GM18526 (cell line): ENCODE data around the gene TGFBR3.

Experiments
- POLR2A ChIP-seq: IDR thresholded peaks from 3 replicates; pipeline ENCODE4 v1.6.1; 2011; ENCODE audit not compliant: insufficient read length; ENCODE audit errors: extremely low read depth

TGFBR3 gene

DNA sequence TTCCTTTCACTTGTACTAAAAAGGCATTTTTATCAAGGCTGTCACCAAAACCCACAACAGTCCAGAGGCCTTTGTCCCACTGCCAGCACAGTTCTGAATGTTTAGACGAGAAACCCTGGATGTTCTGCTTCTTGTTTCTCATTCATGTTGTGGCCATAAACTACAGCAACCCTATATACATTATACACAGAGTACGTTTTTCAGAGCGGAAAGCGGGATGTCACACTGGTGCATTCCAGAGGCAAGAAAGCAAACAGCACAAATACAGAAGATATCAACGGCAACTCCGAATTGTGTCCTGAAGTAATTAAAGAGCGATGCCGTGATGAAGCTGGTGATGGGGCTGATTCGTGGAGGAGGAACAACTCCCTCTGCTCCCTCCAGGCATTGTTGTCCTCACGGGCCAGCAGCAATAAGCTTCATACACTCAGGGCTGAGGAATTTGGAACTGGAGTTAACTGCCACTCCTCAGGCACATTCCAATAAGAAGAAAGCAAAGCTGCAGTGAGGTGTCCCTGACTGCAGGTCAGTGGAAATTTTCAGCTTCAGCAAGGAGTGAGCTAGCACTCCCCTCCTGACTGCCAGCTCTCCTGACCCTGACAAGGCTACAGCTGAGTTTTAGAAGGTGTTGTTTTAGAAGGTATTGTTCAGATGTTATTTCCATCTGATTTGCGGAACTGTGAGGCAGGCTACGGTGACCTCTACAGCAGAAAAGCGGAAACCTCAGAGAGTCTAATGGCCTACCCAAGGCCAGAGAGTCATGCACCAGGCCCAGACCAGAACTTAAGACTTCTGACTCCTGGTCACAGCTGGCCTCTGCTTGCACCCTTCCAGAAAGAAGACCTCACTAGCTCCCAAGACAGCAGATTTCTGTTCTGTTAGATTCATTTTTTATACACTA, 149.0 kb downstream of the TGFBR3 start:
- no peak for TF ChIP-seq POLR2A

DNA sequence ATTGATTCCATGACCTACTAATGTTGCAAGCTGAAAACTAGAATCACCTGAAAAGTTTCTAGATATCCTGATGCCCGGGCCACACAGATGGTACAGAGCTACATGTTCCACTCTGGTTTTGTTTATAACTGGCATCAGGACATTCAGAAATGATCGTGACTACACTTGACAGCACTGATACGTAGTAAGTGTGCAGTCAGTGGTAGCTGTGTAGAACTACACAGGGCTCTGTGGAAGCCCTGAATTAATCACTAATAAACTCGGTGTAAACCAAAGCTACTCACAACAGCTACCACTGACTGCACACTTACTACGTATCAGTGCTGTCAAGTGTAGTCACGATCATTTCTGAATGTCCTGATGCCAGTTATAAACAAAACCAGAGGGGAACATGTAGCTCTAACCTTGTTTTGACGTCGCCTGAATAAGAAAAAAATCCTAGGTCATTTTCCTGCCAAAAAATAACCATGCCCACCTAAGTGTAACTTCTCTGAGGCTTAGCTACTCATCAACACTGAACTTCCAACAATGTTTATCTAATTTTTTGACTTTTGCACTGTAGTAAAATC, 149.7 kb downstream of the TGFBR3 start:
- no peak for TF ChIP-seq POLR2A

DNA sequence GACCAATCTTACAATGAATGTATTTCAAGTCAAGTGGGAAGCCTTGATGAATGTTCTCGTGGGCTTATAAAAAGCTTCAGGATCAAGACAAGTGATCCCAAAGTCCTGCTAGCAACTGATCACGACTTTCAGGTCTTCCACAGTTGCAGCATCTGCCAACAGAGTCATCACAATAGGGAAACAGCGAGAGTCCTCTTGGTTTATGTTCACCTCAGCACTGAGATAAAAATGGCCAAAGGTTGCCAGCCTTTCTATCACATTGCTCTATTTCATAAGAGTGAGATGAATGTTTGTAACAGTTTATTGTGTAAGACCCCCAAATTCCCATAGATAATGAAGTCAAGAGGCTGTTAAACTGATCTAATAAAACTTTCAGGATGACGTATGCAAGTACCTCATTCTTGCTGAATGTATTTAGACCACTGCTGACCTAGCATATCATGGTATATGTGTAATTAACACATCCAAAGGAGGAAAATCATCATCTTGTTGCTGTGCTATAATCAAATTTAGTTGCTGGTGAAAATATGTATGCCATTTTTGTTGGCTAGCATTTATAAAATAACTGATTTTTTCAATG, 150.6 kb downstream of the TGFBR3 start:
- TF ChIP-seq POLR2A = no peak

DNA sequence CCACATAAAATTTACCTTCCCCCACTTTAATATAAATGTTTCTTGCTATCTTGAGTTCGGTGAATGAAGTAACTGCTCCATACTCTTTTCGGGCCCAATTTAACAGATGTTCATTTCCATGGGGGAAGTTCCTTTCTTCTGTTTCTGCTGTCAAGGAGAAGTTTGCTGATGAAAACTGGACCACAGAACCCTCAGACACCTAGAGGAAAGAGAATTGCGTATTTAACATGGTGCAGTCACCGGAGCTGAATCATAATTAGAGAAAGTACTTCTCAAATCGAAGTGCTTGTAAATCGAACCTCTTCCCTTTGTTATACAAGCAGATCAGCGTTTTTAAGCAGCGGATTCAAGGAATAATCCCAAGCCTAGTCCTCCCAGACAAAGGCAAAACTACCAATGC, 151.2 kb downstream of the TGFBR3 start:
- no peak for TF ChIP-seq POLR2A

DNA sequence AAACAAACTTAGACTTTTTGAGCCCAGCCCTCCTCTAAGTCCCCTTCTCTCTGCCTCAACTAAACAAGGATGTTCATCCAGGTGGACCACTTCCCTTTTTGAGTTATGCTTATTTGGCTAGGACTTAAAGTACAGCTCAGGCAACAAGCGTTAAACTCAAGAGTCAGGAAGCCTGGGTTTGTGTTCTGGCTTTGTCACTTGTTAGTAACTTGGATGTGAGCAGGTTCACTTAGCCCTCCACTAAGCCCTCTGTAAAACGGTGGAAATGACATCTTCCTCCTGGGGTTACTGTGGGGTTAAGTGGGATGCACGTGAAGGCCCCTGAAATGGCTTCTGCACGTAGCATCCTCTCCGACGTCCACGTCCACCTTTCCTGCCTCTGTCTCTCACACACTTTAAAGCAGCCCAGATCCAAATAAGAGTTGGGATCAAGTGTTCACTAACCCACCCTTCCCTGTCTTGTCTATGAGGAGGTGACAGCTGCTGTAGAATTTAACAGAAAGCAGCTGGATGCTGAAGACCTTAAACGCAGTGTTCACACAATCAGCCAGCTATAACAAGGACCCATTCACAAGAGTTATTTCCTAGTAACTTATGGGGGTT, 152.7 kb downstream of the TGFBR3 start:
- TF ChIP-seq POLR2A = no peak

DNA sequence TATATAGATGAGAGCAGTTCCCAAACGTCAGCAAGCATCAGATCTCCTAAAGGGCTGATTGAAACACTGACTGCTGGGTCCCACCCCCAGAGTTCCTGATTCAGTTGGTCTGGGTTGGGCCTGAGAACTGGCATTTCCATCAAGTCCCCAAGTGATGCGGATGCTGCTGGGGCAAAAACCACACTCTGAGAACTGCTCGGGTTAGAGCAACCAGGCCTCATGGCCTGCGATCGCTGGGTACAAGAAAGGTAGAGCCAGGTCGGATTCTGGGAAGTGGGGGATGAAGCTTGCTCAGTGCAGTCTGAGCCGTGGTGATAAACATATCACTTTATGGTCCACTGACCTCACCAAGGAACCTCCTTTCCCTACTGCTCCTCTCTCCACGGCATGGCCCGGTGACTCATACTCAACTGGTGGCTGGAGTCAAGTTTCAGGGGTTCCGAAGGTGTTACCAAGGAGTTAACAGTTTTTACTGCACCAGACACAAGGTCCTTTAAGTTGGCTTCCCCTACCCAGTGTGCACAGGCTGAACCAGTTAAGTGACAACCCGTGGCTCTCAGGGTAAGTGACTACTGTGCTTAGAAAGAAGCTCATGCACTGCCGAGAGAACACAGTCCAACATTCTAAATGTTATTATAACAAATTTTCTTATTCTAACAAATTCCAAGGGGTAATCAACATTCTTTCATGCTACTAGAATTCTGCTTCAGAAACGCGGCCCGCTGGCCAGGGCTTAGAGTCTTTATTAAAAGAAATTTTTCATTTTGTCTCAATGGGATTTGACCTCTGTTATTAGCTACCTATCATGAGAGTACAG, 153.5 kb downstream of the TGFBR3 start:
- TF ChIP-seq POLR2A = no peak

DNA sequence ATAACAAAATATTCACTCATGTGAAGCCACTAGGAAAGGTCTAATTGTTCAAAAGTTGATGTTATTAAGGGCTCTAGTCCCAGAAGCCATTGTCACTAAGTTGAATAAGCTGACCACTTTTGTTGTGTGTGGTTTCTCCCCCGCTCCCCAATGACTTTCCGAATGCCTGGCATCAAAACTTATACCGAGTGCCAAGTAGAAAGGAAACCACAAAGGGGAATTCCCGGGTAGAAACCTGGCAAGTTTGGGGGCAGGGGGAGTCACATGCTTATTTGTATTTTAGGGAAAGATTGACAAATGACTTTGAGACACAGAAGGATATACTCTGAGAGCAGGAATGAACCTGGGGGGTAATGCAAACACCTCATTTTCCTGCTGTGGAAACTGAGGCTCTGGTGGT, 154.1 kb downstream of the TGFBR3 start:
- no peak for TF ChIP-seq POLR2A

DNA sequence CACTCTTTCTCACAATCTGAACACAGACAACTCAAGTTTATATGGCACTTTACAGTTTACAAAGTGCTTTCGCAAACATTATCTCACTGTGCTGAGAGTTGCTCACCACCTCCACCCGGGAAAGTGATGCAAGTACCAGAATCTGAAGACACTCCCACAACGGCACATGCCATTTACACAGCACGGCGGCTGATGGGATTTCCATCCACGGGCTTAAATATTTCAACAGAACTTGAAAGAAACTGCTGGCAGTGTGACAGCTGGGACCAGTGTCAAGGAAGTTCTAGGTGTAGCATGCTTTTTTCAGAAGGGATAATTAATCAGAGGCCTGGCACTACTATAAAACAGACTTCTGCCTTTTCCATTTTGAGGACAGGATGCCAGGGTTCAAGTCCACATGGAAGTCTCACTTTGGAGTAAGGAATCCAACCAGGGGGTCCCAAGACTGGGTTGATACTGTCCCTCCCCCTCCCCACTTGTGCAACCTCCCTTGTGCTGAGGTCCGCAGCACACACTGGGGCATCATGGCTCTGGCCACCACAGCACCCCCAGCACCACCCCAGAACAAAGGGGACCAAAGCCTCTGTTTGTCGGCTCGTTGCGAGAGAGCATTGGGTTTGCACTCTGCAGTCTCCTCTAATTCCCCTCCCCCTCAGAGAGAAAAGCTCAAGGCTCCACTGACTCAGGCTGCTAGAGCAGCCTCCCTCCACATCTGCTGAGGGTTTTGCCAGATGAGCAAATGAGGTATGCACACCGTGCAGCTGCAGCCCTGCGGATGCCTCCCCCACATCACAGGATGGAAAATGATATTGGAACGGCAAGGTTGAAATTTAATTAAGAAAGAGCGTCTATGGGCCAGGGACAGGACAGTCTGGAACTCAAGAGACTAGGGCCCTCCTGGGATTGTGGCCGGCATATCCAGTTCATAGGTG, 154.9 kb downstream of the TGFBR3 start:
- TF ChIP-seq POLR2A = no peak

DNA sequence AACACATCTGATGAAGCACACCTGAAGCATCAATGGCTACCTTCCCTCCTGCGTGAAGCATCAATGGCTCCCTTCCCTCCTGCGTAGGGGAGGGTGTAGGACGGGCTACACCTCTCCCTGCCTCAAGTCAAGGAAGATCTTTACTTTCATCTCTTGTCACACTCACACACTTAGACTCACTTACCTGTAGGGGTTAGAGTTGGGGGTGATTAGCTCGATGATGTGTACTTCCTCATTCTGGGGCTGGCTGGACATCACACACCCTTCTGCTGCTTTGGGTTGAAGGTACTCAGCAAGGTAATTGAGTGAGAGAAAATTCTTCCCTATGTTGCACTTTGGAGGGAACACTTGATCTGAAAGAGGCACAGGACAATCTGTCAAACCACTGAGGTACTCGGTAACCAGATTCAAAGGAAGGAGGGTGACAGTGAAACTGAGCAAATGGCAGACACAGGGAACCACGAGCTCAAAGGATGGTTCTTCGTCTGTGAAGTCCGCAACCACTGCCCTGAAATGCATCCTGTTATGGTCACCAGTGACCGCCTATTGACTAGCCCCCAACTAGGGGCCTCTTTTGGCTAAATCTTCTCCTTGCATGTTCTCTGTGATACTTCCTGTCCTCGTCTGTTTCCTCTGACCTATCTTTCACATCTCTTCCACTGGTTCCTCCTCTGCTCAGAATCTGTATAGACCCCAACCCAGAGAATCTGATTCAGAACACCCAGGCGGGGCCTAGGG, 156.2 kb downstream of the TGFBR3 start:
- TF ChIP-seq POLR2A = no peak

DNA sequence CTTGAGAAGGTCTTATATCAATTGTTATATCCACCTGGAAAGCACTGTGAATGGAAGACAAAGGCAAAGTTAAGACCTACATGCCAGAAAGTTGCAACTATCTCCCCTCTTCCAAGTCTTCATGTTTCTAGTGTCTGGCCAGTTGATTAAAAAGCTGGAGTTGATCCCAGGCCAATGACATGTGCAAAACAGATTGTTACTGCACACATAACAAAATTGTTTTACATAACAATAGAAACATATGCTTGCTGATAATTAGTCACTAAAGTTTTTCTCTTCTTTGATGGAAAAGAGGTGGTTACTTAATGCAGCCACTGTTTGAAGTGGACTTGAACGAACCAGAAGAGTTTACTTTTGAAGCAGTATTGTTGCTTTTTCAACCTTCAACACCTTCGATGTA, 158.2 kb downstream of the TGFBR3 start:
- TF ChIP-seq POLR2A = no peak

DNA sequence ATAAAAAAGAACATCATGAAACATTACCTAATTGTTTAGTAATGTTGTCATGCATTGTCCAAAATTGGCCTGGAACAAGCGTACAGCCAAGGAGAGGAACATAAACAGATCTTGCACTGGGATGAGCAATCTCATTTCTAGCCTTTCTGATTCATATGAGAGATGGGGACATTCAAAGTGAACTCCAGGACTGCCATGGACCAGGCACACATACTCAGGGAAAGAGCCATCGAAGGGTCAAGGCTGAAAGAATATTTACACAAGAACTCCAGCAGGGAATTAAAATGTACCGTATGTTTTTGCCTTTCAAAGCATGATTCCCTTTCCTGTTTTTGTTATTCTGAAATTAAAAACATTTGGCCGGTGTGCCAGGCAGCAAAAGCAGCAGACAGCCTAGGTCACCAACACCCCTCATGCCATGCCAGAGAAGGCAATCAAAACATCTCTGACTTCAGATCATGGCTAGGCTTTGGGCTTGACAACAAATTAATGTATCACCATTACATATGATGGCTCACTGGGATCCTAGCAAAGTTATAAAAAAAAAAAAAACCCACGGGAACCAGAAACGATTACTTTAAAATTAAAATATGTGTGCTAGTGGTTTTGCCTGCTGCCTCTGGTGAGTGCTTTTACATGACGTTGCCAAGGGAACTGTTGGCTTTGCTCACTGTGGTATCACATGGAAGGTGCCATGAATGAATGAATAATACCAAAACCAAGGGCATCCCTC, 159.8 kb downstream of the TGFBR3 start:
- no peak for TF ChIP-seq POLR2A

DNA sequence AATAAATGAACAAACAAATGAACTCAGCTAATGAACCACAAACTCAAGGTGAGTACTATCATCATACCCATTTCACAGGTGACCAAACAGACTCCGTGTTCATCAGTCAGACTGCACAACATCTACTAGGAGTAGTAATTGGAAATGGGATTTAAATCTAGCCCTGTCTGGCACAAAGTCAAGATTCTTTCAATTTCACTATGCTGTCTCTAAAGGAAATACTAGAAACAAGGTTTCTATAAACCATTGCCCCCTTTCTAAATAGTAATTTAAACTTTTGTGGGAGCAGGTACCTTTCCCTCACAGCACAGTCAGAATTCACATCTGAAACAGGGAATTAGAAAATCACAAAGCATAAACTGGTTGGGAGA, 160.3 kb downstream of the TGFBR3 start:
- TF ChIP-seq POLR2A = no peak

DNA sequence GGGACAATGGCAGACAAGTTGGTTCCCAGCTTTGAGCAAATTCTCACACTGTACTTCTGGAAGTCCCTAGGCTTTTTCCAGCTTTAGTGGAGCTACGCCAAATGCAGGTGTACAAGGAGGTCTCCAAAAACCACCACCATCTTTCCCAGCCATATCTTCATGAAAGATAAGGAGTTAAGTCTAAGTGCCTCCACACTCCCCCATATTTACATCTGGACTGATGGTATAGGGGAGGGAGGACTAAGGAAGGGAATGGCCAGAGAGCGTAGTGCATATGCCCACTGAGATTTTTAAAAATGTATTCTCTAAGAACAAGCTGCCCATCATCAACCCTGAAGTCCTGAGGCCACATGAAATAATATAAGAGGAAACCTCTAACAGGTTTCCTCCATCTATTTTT, 161.3 kb downstream of the TGFBR3 start:
- TF ChIP-seq POLR2A = no peak
